ENCODE results near the gene METTL26. TPM values are rescaled to one million over a fixed set of nuclear protein-coding genes. Genes with fewer than 3 reads are reported as not detected.

Gene METTL26
- total and polyA plus RNA-seq, 2 of the 8 experiments (the other 6 are each of a cell fraction or from before 2014, with no cell fraction given) = 100 to 186 TPM

- TF ChIP-seq CHD7 (IDR thresholded peaks at IDR 0.05; ENCODE audit: insufficient replicate concordance, low read length) = no peak
- no peak for TF ChIP-seq PHF8 (conservative IDR thresholded peaks at IDR 0.05; ENCODE audit: low read depth, low read length)
- TF ChIP-seq ATF2 (IDR thresholded peaks at IDR 0.05; ENCODE audit: low read length) = no peak
- no peak for TF ChIP-seq KDM5A (IDR thresholded peaks at IDR 0.05; ENCODE audit: low read length)
- TF ChIP-seq SIN3A (conservative IDR thresholded peaks at IDR 0.05 in 1 of 2, IDR thresholded peaks at IDR 0.05 in 1 of 2; ENCODE audit: low read depth in 1 of 2, low read length in 2 of 2) = no peak
- no peak for TF ChIP-seq NRF1 (IDR thresholded peaks at IDR 0.05; ENCODE audit: low read depth, low read length)
- TF ChIP-seq EGR1 (IDR thresholded peaks at IDR 0.05; ENCODE audit: borderline replicate concordance, low read depth, low read length) = no peak
- TF ChIP-seq CTBP2 (IDR thresholded peaks at IDR 0.05; ENCODE audit: borderline replicate concordance, insufficient read depth, insufficient read length, low read length) = no peak
- no peak for TF ChIP-seq TEAD4 (IDR thresholded peaks at IDR 0.05; ENCODE audit: low read depth, low read length)
Measured at GRCh38 chr16:609316-609715, 26.8 kb downstream of the METTL26 start (continued).

All from H1 (cell line).